Measurements from ENCODE around the gene LTBP2. TPM values are rescaled to one million over a fixed set of nuclear protein-coding genes. Genes with fewer than 3 reads are reported as not detected.

Gene LTBP2
- total and polyA plus RNA-seq, 2 of the 8 experiments (the other 6 are each of a cell fraction or from before 2014, with no cell fraction given) = 0.48 to 0.89 TPM

- ChIA-PET CTCF (ENCODE audit: partially characterized antibody) (interaction anchor here (1.2 to 2.5 kb wide), 7 partner anchors 11 to 102 kb away, joined by 3 to 6 read pairs (median 4); no protein-coding TSS in a partner anchor), POLR2A (ENCODE audit: partially characterized antibody) (no interaction called here)
- Histone ChIP-seq H3K4me2 (ENCODE audit: insufficient read depth in 1 of 2, low read depth in 2 of 2, low read length in 2 of 2) (no peak overlapping the region), H3K9me3 (ENCODE audit: insufficient read depth in 2 of 2, low read depth in 1 of 2, low read length in 1 of 2) (no peaks in the 10 kb centered on the region), H2AK5ac (ENCODE audit: low read depth, low read length) (no peak overlapping the region), H4K5ac (ENCODE audit: insufficient read length, low read depth, low read length) (no peak overlapping the region), H3K18ac (ENCODE audit: extremely low read depth, low read length) (no peak overlapping the region), H4K8ac (ENCODE audit: extremely low read depth, insufficient read depth, low read length) (no peak overlapping the region; the same call in 1 of the 2 replicates), H3K23me2 (ENCODE audit: low read depth, low read length) (no peaks in the 10 kb centered on the region), H3K4me3 (ENCODE audit: extremely low read depth in 1 of 4, insufficient read depth in 2 of 4, low read depth in 3 of 4, low read length in 4 of 4) (no peak overlapping the region), H2BK5ac (ENCODE audit: low read depth, low read length) (no peak overlapping the region), H3K4me1 (replicated peaks in 1 of 4; ENCODE audit: control insufficient read depth in 3 of 4, insufficient read depth in 4 of 4, low read length in 3 of 4) (no peaks in the 10 kb centered on the region), H4K91ac (replicated peaks; ENCODE audit: insufficient read length, low read length) (no peak overlapping the region), H3K56ac (replicated peaks; ENCODE audit: insufficient read length, low read depth, low read length) (no peak overlapping the region), H3K79me1 (ENCODE audit: low read depth, low read length) (no peaks in the 10 kb centered on the region), H3K27ac (ENCODE audit: low read depth, low read length) (no peak overlapping the region), H3K36me3 (ENCODE audit: control insufficient read depth in 2 of 4, insufficient read depth in 4 of 4, low read length in 3 of 4) (no peaks in the 10 kb centered on the region), H3K79me2 (ENCODE audit: control insufficient read depth in 1 of 2, insufficient read depth in 2 of 2, low read length in 2 of 2) (no peaks in the 10 kb centered on the region), H2BK20ac (ENCODE audit: low read length) (no peak overlapping the region), H3K9ac (replicated peaks in 1 of 4; ENCODE audit: extremely low read depth in 1 of 4, low read depth in 3 of 4, low read length in 3 of 4) (no peak overlapping the region), H3K23ac (ENCODE audit: insufficient read length) (no peak overlapping the region), H2BK15ac (ENCODE audit: low read length) (no peak overlapping the region), H3K4ac (replicated peaks; ENCODE audit: insufficient read length, low read depth, low read length) (no peak overlapping the region), H2AFZ (ENCODE audit: low read length) (no peak overlapping the region), H2BK12ac (ENCODE audit: low read depth, low read length) (no peak overlapping the region), H2BK120ac (replicated peaks; ENCODE audit: low read depth, low read length) (no peak overlapping the region), H3K27me3 (replicated peaks in 1 of 4; ENCODE audit: control insufficient read depth in 3 of 4, extremely low read depth in 1 of 4, insufficient read depth in 3 of 4, low read length in 3 of 4) (peaks cover 4 to 10% (median 7%) of the 10 kb centered on the region in 4 experiments), H4K20me1 (replicated peaks in 1 of 2; ENCODE audit: control insufficient read depth in 1 of 2, insufficient read depth in 2 of 2, low read length in 2 of 2) (no peaks in the 10 kb centered on the region), H3K14ac (ENCODE audit: insufficient read length) (no peak overlapping the region)
- 89% methylated on average over 8 of the region's 8 CpGs; no CpG with 5 or more reads in 1 of the 2 experiments for WGBS, 2 experiments (ENCODE audit: extremely low coverage in 1 of 2, insufficient coverage in 1 of 2, insufficient read length in 1 of 2, insufficient replicate concordance in 2 of 2, low coverage in 1 of 2, low lambda C conversion rate in 2 of 2, missing lambda C conversion rate in 1 of 2)
- FAIRE-seq (no peak), DNase-seq (ENCODE audit: low read depth in 1 of 2, low spot score in 2 of 2) (no peak)
- TF ChIP-seq JUN (IDR thresholded peaks at IDR 0.05; ENCODE audit: low read depth, low read length) = no peak
- no peak for TF ChIP-seq TEAD4 (IDR thresholded peaks at IDR 0.05; ENCODE audit: low read depth, low read length)
- no peak for TF ChIP-seq SP1 (IDR thresholded peaks at IDR 0.05; ENCODE audit: low read depth, low read length)
- no peak for TF ChIP-seq RAD21 (IDR thresholded peaks at IDR 0.05 in 1 of 2, conservative IDR thresholded peaks at IDR 0.05 in 1 of 2; ENCODE audit: low read depth in 2 of 2, low read length in 2 of 2)
These were observed 7.1 kb downstream of the LTBP2 start for GRCh38 chr14:74604911-74605310.

All from H1 (cell line).